Measurements from ENCODE around the gene SETMAR.

GRCh38 chr3:4332574-4332973 is 29.4 kb downstream of the SETMAR start:
- TF ChIP-seq POLR2AphosphoS5 (IDR thresholded peaks at IDR 0.05; ENCODE audit: low read depth, low read length) (no peak), SP2 (IDR thresholded peaks at IDR 0.05; ENCODE audit: low read length) (no peak), CTCF (IDR thresholded peaks at IDR 0.05; ENCODE audit: control extremely low read depth in 1 of 3, insufficient read depth in 1 of 3, low read depth in 1 of 3, low read length in 3 of 3) (no peak), EP300 (IDR thresholded peaks at IDR 0.05; ENCODE audit: borderline replicate concordance in 1 of 2, low read depth in 2 of 2, low read length in 2 of 2) (no peak), SIN3A (conservative IDR thresholded peaks at IDR 0.05 in 1 of 2, IDR thresholded peaks at IDR 0.05 in 1 of 2; ENCODE audit: low read depth in 1 of 2, low read length in 2 of 2) (no peak), POU5F1 (IDR thresholded peaks at IDR 0.05; ENCODE audit: low read depth, low read length) (no peak), SP1 (IDR thresholded peaks at IDR 0.05; ENCODE audit: low read depth, low read length) (no peak)
